ENCODE data around the gene RNF2.

Gene RNF2

DNA sequence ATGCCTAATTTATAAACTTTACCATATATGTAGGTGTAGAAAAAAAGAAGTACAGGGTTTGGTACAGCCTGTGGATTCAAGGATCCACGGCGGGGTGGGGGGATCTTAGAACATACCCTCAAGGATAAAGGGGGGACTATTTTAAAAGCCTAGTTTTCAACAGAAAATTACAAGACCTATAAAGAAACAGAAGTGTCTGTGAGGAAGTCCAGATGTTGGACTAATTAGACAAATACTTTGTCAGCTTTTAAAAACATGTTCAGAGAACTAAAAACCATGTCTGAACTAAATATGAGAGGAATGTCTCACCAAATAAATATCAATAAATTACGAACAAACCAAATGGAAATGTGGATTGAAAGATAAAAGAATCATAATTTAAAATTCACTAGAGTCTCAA, 59.8 kb downstream of the RNF2 start:
- DNase-seq, result no peak

DNA sequence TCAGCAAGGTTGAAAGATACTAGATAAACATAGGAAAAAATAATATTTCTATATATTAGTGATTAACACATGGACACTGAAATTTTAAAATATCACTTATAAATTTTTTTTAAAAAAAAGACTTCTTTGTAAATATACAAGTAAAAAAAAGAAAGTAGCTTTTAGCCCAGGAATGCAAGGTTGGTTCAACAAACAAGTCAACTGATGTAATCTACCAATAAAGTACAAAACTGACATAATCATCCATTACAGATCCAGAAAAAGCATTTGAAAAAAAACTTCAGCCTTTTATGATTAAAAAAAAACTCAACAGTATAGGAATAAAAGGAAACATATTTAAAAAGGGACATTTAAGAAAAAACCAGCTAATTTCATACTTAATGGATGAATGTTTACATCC, 63.0 kb downstream of the RNF2 start:
- no peak for DNase-seq

DNA sequence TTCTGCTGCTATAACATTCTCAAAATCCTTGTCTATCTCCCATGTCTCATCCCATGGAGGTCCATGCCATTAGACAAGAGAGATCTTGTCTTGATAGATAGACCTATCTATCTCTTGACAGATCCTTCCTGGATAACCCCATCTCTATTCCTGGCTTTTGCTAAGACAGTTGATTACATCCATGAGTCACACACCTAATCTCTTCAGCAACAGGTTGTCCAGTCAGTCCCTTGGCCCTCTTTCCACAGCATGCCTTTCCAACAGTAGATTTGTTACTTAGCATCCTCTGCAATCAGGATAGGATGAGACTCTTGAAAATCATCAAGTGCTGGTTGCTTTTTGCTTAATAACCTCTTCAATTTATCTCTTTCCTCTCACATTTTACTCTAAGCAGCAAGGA, 64.8 kb downstream of the RNF2 start:
- DNase-seq, result no peak

DNA sequence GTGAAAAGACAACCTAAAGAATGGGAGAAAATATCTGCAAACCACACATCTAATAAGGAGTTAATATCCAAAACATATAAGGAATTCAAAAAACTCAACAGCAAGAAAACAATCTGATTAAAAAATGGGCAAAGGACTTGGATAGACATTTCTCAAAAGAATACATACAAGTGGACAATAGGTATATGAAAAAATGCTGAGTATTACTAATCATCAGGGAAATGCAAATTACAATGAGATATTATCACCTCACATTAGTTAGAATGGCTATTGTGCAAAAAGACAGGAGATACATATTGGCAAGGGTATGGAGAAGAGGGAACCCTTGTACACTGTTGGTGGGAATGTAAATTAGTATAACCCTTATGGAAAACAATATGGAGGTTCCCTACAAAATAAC, 66.5 kb downstream of the RNF2 start:
- DNase-seq, result no peak

DNA sequence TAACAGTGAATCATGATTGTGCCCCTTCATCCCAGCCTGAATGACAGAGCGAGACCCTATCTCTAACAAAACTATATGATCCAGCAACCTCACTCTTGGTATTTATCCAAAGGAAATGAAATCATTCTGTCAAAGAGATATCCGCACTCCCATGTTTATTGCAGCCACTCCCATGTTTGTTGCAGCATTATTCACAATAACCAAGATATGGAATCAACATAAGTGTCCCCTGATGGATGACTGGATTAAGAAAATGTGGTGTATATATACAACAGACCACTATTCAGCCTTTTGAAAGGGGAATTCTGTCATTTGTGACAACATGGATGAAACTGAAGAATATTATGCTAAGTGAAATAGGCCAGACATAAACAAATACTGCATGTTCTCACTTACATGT, 67.0 kb downstream of the RNF2 start:
- no peak for DNase-seq

DNA sequence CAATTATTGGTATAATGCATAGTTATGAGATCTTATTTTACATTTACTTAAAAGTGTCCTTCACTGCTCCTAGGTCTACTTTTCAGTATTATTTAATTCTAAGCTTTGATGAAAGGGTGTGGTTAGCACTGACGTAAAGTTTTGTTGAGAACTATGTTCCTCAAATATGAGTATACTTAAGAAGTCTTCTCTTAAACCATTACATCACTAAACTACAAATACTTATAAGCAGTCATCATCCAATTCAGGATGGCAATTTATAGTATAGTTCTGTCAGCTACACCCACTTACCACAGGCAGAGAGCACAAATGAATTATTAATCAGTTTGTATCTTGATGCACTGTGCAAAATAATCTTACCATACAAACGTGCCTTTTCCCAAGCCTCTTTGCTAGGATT, 84.3 kb downstream of the RNF2 start:
- DNase-seq, result no peak

DNA sequence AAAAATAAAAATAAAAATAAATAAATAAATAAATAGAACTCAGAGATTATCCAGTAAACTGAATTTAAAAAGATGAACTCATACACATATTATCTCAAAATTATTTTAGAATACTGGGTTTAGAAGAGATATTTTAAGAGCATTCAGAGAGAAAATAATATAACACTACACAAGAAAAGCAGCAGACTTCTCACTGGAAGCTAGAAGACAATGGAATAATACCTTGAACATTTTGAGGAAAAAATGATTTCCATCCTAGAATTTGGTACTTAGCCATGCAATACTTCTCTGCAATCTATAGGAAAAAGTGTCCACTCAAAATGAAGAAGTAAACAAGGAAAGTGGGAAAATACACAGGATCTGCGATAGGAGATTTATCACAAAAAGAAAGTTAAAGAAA, 87.2 kb downstream of the RNF2 start:
- DNase-seq, result no peak

DNA sequence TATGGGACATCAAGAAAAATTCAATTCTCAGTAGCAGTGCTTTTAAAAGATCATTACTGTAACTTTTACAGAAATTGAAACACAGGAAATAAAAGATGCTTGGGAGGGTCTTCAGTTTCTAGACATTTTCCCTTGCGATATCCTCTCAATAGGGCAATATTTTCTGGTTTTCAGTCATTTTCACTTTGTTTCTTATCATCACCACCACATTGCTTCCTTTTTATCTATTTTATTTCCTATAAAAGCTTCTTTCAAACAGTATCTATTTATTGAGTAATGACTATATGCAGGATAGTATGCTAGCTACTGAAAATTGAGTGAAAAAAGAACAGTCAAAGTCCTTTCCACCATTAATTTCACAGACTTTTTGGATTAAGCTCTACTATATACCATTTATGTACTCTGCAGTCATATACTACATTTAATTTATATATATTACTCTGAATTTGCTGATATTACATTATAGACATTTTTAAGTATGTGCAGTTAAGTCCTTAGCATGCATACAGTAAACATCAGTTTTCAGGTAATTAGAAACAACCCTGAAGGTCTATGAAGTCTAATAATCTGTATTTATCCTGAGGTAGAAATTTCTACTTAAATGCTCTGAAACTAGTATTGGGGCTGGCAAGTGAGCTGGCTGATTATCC, 92.7 kb downstream of the RNF2 start:
- no peak for DNase-seq

DNA sequence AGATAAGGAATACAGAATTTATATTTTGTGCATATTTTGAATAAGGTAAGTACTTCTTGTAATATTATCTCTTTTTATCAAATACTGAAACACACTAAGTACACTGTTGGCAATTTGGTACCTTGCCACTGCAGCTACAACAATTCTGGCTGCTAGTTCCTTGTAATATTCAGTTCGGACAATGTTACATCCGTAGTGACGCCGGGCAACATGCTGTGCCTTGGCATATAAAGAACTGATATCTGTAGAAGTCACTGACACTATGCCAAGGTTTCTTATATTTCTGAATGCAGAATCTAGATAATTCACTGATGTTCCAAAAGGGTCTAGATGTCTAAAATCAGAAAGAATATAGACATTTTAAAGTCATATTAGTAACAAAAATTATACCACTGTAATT, 93.9 kb downstream of the RNF2 start:
- DNase-seq, result no peak

DNA sequence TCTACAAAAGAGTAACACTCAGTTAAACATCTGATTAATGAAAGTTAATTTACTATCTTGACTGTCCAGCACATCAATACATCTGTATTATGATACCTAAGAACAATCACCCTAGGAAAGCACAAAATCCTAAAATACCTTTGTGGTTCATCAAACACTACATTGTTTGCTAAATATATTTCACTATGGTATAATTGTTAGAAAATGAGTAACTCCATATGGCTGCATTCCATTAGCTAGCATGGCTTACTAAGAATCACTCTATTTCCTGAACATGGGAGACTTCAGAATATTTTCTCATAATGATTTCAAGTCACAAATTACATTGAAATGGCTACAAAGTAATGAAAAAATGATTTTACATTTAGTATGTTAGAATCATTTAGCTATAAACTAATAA, 98.9 kb downstream of the RNF2 start:
- DNase-seq, result no peak

DNA sequence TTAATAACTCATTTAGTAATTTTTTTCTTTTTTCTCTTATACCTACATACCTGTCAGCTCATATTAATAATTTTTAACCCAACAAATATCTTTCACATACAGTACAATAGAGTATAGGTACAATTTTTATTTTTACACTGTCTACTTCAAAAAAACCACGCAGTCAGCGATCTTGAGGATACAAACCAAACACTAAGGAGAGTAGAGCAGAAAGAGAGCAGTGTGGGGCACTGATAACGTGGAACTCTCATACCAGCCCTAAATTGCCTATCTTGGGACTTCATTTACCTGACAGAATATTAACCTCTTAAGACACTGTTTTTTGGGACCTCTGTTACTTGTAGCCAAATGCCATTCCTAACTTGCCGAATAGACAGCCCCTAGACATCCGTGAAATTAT, 105.9 kb downstream of the RNF2 start:
- no peak for DNase-seq
